ENCODE measurements around the gene TMEM132A.

The TMEM132A gene

GRCh38 chr11:60938500-60938899, 14.2 kb downstream of the TMEM132A start:
- no peak for DNase-seq

DNA sequence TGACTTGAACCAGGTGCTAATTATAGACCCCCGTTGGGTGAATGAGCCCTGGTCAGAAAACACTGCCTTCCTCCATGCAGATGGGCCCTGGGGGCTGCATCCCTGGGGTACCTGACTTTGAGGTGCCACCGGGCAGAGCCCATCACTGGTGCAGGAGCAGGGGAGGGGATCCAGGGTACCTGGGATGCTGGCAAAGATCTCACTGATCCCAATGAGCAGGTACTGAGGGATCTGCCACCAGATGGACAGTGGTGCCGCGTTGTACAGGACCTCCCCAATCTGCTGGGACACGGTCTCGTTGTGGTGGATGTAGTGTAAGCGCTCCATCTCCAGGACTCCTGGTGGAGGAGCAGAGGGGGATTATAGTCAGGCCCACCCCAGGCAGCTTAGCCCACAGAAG, 15.0 kb downstream of the TMEM132A start:
- no peak for DNase-seq

DNA sequence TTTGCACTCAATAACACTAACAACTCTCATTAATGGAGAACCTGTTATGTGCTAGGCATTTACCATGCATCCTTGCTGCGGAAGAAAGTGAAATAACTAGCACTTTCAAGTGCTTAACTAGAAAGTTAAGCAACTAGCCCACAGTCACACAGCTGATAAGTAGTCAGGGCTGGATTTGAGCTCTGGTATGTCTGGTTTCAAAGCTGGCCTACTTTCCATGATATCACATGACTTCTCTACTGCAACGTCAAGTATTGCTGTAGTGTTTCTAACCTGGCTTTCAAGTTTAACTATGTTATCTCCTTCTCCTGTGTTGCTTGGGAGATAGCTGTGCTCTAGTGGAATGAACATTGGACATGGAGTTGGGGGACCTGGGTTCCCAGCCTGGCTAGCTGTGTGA, 15.6 kb downstream of the TMEM132A start:
- DNase-seq: no peak

GRCh38 chr11:60941371-60942119, 17.3 kb downstream of the TMEM132A start:
- DNase-seq: no peak

DNA sequence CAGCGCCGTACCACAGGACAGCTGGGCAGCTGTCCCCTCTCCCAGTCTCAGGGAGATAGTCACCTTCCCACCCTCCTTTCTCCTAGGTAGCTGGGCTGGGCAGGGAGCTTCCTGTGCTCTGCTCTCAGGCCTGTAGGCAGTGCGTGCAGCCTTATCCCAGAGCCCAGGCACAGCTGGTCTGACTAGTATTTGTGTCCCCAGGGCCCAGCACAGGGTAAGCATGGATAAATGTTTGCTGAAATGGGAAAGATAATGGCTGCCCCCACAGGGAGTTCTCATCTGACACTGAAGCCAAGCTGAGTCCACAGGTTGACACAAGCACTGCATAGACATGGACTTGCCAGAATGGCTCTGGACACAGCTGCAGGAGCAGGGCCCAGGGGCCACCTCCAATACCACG, 18.0 kb downstream of the TMEM132A start:
- DNase-seq: peak; percentile 77

GRCh38 chr11:60942970-60943565, 18.8 kb downstream of the TMEM132A start:
- DNase-seq: no peak

DNA sequence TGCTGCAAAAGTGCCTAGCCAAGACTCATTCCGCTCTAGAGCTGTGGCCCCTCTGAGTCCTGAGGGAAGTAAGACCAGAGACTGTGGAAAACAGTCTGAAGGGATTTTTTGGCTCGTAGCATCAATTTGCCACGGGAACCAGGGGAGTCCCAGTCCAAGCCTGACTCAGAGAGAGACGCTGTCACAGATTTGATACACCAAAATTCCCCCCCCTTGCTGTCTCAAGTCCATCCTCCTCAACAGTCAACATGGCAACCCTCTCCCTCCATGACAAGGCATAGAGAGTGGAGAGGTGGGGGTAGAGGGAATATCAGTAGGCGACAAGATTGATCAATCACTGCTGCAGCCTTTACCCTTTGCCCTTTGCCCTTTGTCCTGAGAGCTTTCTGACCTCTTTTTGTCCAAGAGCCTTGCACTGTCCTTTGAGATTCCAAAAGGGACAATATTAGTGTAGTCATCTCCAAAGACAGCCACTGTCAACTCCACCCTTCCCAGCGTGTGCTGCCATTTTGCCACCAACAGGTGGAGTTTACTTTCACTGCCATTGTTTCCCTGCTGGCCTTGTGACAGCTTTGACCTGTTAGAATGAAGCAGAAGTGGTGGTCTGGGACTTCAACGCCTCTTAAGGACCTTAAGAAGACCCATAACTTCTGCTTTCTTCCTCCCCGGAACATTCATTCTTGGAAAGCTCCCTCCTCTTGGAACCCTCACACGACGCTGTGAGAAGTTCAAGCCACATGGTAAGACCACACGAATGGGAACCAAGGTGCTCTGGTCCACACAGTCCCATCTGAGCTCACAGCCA, 20.4 kb downstream of the TMEM132A start:
- no peak for DNase-seq

DNA sequence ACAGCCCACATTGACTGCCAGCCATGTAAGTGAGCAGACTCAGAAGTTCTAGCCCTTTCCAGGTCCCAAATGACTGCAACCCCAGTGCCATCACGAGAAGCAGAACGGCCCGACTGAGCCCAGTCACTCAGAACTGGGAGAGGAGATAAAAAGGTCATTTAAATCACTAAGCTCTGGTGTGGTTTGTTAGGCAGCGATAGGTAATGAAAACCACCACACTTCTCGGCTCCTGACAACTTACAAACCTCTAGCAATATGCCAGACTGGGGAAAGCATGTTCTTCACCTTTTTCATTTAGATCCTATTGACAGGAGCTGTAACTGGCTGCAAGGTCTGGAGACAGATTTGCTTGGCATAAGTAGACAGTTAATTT, 21.0 kb downstream of the TMEM132A start:
- no peak for DNase-seq

DNA sequence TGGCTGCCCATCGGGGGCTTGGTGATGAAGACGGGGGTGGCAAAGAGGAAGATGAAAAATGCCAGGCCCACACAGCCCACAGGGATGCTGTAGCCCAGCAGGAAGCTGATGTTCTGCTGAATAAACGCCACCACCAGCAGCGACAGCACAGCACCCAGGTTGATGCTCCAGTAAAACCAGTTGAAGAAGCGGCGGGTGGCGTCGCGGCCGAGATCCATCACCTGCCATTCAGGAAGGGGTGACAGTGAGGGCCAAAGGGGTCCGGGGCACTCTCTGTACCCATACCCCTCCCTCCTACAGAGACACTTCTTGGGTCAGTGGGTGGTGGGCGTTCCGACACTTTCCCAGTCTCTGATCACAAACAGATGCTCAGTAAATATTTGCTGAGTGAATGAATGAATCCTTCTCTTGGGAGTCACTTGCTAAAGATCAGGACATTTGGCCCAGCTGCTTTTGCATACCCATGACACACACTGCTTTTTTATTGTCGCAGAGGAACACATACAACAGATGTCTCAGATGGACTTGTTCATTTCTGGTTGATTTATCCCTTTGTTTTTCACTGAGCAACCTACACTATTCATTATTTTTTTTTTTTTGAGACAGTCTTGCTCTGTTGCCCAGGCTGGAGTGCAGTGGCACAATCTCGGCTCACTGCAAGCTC, 22.5 kb downstream of the TMEM132A start:
- peak; percentile 62 for DNase-seq

DNA sequence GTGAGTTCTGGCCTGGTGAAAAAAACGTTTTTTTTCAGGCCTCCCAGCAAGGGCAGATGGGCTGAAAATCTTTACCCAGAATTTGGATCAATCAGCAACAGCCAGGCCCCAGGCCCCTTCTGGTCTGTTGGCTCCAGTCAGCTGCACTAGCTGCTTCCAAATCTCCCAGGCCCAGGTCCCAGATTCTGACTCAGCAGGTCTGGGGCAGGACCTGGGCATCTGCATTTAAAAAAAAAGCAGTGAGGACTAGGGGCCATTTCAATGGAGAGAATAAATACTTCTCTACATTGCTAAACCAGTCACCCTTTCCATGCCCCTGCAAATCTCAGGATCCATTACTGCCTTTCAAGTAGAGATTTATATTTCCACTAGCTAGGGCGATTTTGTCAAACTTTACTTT, 23.4 kb downstream of the TMEM132A start:
- DNase-seq: peak; percentile 49

GRCh38 chr11:60948250-60948649, 24.0 kb downstream of the TMEM132A start:
- no peak for DNase-seq

DNA sequence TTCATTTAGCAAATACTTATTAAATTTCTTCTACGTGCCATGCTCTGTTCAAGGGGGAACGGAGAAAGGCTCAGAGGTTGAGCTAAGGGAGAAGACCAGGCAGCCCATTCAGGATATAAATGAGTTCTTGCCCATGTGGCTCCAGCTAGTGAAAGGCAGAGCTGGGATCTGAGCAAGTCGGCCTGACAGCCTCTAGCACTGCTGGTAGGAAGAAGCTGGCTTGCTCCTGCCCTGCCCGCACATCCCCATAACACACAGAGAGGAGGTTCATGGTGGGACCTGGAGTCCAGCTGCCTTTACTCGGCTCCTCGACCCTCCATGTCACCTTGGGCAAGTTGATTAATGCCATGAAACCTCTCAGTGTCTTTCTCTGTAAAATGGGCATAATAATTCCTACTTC, 25.8 kb downstream of the TMEM132A start:
- no peak for DNase-seq

DNA sequence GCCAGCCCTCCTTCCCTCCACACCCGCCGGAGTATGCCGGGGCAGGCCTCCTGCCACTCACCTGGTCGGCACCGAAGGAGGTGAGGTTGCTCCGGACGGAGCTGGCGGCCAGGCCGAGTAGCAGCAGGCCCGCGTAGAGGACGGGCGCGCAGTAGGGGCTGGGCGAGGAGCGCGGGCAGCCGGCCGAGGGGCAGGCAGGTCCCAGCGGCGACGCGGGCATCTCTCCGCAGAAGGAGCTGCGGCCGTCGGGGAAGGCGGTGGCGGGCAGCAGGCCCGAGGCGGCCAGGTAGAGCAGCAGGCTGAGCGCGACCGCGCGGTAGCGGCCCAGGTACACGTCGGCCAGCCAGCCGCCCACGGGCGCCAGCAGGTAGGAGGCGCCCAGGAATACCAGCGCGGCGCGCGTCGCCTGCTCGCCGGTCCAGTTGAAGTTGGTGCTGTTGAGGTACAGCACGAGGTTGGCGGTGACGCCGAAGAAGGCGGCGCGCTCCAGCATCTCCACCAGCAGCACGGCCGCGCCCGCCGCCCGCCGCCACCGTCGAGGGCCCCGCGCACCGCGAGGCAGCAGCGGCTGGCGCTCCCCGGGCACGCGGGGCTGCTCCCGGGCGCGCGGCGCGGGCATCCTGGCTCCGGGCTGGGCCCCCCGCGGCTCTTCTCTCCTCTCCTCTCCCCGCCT, 26.8 kb downstream of the TMEM132A start:
- peak; percentile 45 for DNase-seq

DNA sequence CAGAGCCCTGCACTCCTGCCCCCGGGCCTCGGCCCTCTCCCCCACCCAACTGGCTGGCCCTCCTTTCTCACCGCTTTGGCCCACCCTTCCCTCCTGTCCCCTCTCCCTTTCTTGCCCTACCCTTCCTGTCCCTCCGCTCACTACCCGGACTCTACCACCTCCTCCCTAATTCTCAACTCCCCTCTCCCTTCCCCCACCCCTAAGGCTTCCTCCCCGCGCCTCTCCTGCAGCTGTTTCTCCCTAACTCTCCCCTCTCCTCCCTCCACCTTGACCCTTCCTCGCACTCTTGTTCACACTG, 27.3 kb downstream of the TMEM132A start:
- DNase-seq: peak; percentile 61

- peak; percentile 71 for DNase-seq
Measured at GRCh38 chr11:60951904-60952741, 27.9 kb downstream of the TMEM132A start, which contains the start of gene SLC15A3. SLC15A3 (minus strand) TSS chr11:60952176; CDS start chr11:60951551, 625 bp downstream.

DNA sequence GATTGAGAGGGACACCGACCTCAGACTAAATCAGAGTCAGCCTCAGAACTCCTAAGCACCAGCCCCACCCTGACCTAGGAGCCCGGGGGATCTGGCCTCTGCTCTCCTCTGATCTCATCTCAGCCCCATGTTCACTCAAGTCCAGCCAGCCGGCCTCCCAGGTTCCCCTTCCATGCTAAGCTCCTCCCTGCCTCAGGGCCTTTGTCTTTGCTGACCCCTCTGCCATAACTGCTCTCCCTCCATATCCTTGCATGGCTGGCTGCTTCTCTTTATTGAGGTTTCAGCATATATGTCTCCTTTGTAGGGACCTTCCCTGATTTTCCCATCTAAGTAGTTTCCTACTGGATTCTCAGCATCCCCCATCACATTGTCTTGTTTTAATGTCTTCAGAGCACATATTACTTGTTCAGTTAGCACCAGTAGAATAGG, 28.5 kb downstream of the TMEM132A start:
- no peak for DNase-seq

- DNase-seq: no peak
Measured at GRCh38 chr11:60953781-60954180, 29.5 kb downstream of the TMEM132A start.

GRCh38 chr11:60954421-60954820, 30.2 kb downstream of the TMEM132A start:
- DNase-seq: no peak

GRCh38 chr11:60955571-60955970, 31.3 kb downstream of the TMEM132A start:
- DNase-seq: no peak

DNA sequence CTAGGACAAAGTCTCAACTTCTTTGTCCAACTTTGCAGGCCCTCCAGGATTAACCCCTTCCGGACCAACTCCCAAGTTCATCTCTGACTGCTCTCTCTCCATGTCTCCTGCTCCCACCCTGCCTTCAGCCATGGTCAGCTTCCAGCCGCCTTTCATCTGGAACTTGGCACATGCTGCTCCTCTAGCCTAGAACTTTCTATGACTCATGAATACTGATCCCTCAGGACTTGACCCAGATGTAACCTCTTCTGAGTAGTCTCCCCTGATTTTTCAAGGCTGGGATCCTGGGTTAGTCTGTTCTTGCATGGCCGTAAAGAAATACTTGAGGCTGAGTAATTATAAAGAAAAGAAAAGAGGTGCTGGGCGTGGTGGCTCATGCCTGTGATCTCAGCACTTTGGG, 32.9 kb downstream of the TMEM132A start:
- no peak for DNase-seq

- DNase-seq: peak; percentile 56
Measured at GRCh38 chr11:60959431-60959830, 35.2 kb downstream of the TMEM132A start.

GRCh38 chr11:60960405-60960804, 36.1 kb downstream of the TMEM132A start:
- DNase-seq: no peak
